ENCODE measurements around the gene ARID4B. TPM values are rescaled to one million over a fixed set of nuclear protein-coding genes. Genes with fewer than 3 reads are reported as not detected.

Gene ARID4B
- total RNA-seq, 1 experiment from 2014 or later = 16.8 TPM

- ATAC-seq = no peak
- CTCF ChIA-PET = no interaction called here
- BruUV-seq (replicated peaks) = no TSS peak
- Histone ChIP-seq H2AFZ (ENCODE audit: low read length) (no peak overlapping the region), H3K9ac (ENCODE audit: low read length) (no peak overlapping the region), H3K36me3 (ENCODE audit: low read depth, low read length) (peaks cover 4% of the 10 kb centered on the region), H3K4me2 (ENCODE audit: low read length) (no peak overlapping the region), H3K9me2 (replicated peaks; ENCODE audit: low read length) (no peaks in the 10 kb centered on the region), H3K27ac (ENCODE audit: low read length) (no peak overlapping the region), H3K27me3 (ENCODE audit: low read length) (no peaks in the 10 kb centered on the region), H3K79me2 (ENCODE audit: low read length) (peaks cover 80% of the 10 kb centered on the region), H3K9me3 (ENCODE audit: low read length) (no peaks in the 10 kb centered on the region), H3K4me3 (ENCODE audit: low read length) (no peak overlapping the region), H3F3A (ENCODE audit: low read length, unreplicated experiment) (no peaks in the 10 kb centered on the region), H3K4me1 (ENCODE audit: insufficient read depth, low read length) (peaks cover 8% of the 10 kb centered on the region), H4K20me1 (ENCODE audit: low read length) (no peaks in the 10 kb centered on the region)
- DNase-seq = no peak
- intact Hi-C loops (cut with micrococcal nuclease) = no loop called here
- TF ChIP-seq EZH2phosphoT487 (IDR thresholded peaks at IDR 0.05; ENCODE audit: borderline replicate concordance, low read length) (no peak), EZH2 (IDR thresholded peaks at IDR 0.05; ENCODE audit: low read length, unreplicated experiment) (no peak), CTCF (conservative IDR thresholded peaks at IDR 0.05; ENCODE audit: low read depth, low read length) (no peak)
- POLR2A ChIA-PET (ENCODE audit: unreplicated experiment) = no interaction called here
Observed at GRCh38 chr1:235297579-235297978, 30.4 kb downstream of the ARID4B start.

GRCh38 chr1:235296729-235297128 is 31.2 kb downstream of the ARID4B start:
- no TSS peak for BruUV-seq (replicated peaks)
- Histone ChIP-seq H3K79me2 (ENCODE audit: low read length) (peaks cover 81% of the 10 kb centered on the region), H3F3A (ENCODE audit: low read length, unreplicated experiment) (no peaks in the 10 kb centered on the region), H3K36me3 (ENCODE audit: low read depth, low read length) (peaks cover 4% of the 10 kb centered on the region), H3K27me3 (ENCODE audit: low read length) (no peaks in the 10 kb centered on the region), H3K9ac (ENCODE audit: low read length) (no peak overlapping the region), H2AFZ (ENCODE audit: low read length) (no peak overlapping the region), H4K20me1 (ENCODE audit: low read length) (no peaks in the 10 kb centered on the region), H3K4me3 (ENCODE audit: low read length) (no peak overlapping the region), H3K4me1 (ENCODE audit: insufficient read depth, low read length) (peaks cover 8% of the 10 kb centered on the region), H3K9me3 (ENCODE audit: low read length) (no peaks in the 10 kb centered on the region), H3K27ac (ENCODE audit: low read length) (peak overlapping the region; percentile 68), H3K9me2 (replicated peaks; ENCODE audit: low read length) (no peaks in the 10 kb centered on the region), H3K4me2 (ENCODE audit: low read length) (no peak overlapping the region)
- ATAC-seq (no peak), DNase-seq (no peak)
- TF ChIP-seq EZH2phosphoT487 (IDR thresholded peaks at IDR 0.05; ENCODE audit: borderline replicate concordance, low read length) = no peak
- no peak for TF ChIP-seq CTCF (conservative IDR thresholded peaks at IDR 0.05; ENCODE audit: low read depth, low read length)
- TF ChIP-seq EZH2 (IDR thresholded peaks at IDR 0.05; ENCODE audit: low read length, unreplicated experiment) = no peak
- ChIA-PET POLR2A (ENCODE audit: unreplicated experiment) (no interaction called here), CTCF (no interaction called here)
- intact Hi-C loops (cut with micrococcal nuclease) = loop anchor here (1.0 kb wide), 1 partner anchor 16 kb away; no protein-coding TSS in a partner anchor

- H3F3A ChIP-seq (ENCODE audit: low read length, unreplicated experiment) = no peaks in the 10 kb centered on the region
- H3K9ac ChIP-seq (ENCODE audit: low read length) = no peak overlapping the region
- no peaks in the 10 kb centered on the region for H3K9me3 ChIP-seq (ENCODE audit: low read length)
- ChIA-PET CTCF (no interaction called here), POLR2A (ENCODE audit: unreplicated experiment) (no interaction called here)
- DNase-seq (peak; percentile 93), ATAC-seq (peak; percentile 96)
- intact Hi-C loops (cut with micrococcal nuclease) = loop anchor here (1.0 kb wide), 1 partner anchor 16 kb away; no protein-coding TSS in a partner anchor
- H3K79me2 ChIP-seq (ENCODE audit: low read length) = peaks cover 80% of the 10 kb centered on the region
- H3K4me3 ChIP-seq (ENCODE audit: low read length) = no peak overlapping the region
- H2AFZ ChIP-seq (ENCODE audit: low read length) = no peak overlapping the region
- peak overlapping the region; percentile 68; the same call in 1 of the 2 replicates for H3K27ac ChIP-seq (ENCODE audit: low read length)
- H4K20me1 ChIP-seq (ENCODE audit: low read length) = no peaks in the 10 kb centered on the region
- peaks cover 8% of the 10 kb centered on the region for H3K4me1 ChIP-seq (ENCODE audit: insufficient read depth, low read length)
- no TSS peak for BruUV-seq (replicated peaks)
- TF ChIP-seq EZH2phosphoT487 (IDR thresholded peaks at IDR 0.05; ENCODE audit: borderline replicate concordance, low read length) (no peak), EZH2 (IDR thresholded peaks at IDR 0.05; ENCODE audit: low read length, unreplicated experiment) (no peak), CTCF (conservative IDR thresholded peaks at IDR 0.05; ENCODE audit: low read depth, low read length) (no peak)
- peak overlapping the region; percentile 57 for H3K4me2 ChIP-seq (ENCODE audit: low read length)
- no peaks in the 10 kb centered on the region for H3K9me2 ChIP-seq (replicated peaks; ENCODE audit: low read length)
- H3K36me3 ChIP-seq (ENCODE audit: low read depth, low read length) = peaks cover 4% of the 10 kb centered on the region
- H3K27me3 ChIP-seq (ENCODE audit: low read length) = no peaks in the 10 kb centered on the region
Observed at GRCh38 chr1:235295902-235296350, 32.1 kb downstream of the ARID4B start.
